DMS 273 treated with DMSO at 0.1 percent for 48 hours (cell line): ENCODE results near the gene CHST1.

Experiments used
- DNase-seq: peaks from one replicate; lab custom pipeline; 2025; lab: John Stamatoyannopoulos, UW

The CHST1 gene

GRCh38 chr11:45665206-45665932 lies at the start of gene CHST1:
Gene CHST1, minus strand, starts transcription at chr11:45665622. Its CDS starts 14,699 bp downstream, at chr11:45650923.
- no peak for DNase-seq

GRCh38 chr11:45713573-45713972 lies 48.2 kb upstream of the CHST1 start:
- DNase-seq = no peak

GRCh38 chr11:45710561-45710960 lies 45.1 kb upstream of the CHST1 start:
- DNase-seq = no peak

- no peak for DNase-seq
These were observed 43.7 kb upstream of the CHST1 start for GRCh38 chr11:45708887-45709663.

GRCh38 chr11:45704635-45705034 lies 39.2 kb upstream of the CHST1 start:
- no peak for DNase-seq

- DNase-seq = no peak
These were observed 38.7 kb upstream of the CHST1 start for GRCh38 chr11:45704133-45704532.

GRCh38 chr11:45702511-45702910 lies 37.1 kb upstream of the CHST1 start:
- no peak for DNase-seq

- DNase-seq = no peak
These were observed 33.5 kb upstream of the CHST1 start for GRCh38 chr11:45698777-45699497.

GRCh38 chr11:45692808-45693453 lies 27.5 kb upstream of the CHST1 start:
- no peak for DNase-seq

- DNase-seq = no peak
These were observed 23.1 kb upstream of the CHST1 start for GRCh38 chr11:45688472-45689033.

GRCh38 chr11:45687836-45688235 lies 22.4 kb upstream of the CHST1 start:
- DNase-seq = no peak

- no peak for DNase-seq
These were observed 20.6 kb upstream of the CHST1 start for GRCh38 chr11:45685964-45686537.

- DNase-seq = no peak
These were observed 19.0 kb upstream of the CHST1 start for GRCh38 chr11:45684440-45684839.

- no peak for DNase-seq
These were observed 18.0 kb upstream of the CHST1 start for GRCh38 chr11:45683271-45684058.

- no peak for DNase-seq
These were observed 14.4 kb upstream of the CHST1 start for GRCh38 chr11:45679806-45680205.

GRCh38 chr11:45678976-45679375 lies 13.6 kb upstream of the CHST1 start:
- no peak for DNase-seq

GRCh38 chr11:45677770-45678512 lies 12.5 kb upstream of the CHST1 start:
- no peak for DNase-seq

GRCh38 chr11:45676522-45677095 lies 11.2 kb upstream of the CHST1 start:
- no peak for DNase-seq

- no peak for DNase-seq
These were observed 10.2 kb upstream of the CHST1 start for GRCh38 chr11:45675646-45676045.
